HG03097 (cell line): ENCODE results near the gene PLEKHH1.
"Not testable (repeated sequence)": the region's sequence is repeated elsewhere in the genome, so short reads cannot be mapped to it uniquely, and the experiment has no call there.

Source experiments
- ATAC-seq: cut with Tn5 transposase; IDR thresholded peaks from one replicate; pipeline ENCODE4 v1.9.1; 2021; ENCODE audit not compliant: unreplicated experiment, low FRiP score

PLEKHH1 gene

DNA sequence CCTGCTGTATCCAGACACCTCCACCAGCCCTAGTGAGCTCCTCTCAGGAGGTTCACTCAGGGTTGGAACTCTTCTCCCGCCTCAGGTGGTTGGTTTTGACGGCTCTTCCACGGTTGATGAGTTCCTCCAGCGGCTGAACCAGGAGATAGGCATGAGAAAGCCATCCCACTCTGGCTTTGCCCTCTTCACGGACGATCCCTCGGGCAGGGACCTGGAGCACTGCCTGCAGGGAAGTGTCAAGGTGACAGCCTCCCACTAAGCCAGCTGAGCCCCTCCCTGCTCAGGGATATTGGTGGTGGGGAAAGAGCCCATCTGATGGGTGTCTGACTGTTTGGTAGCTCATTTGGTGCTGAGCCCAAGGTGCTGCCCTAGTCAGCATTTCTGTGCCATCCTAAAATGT is 46.5 kb downstream of the PLEKHH1 start:
- no peak for ATAC-seq

DNA sequence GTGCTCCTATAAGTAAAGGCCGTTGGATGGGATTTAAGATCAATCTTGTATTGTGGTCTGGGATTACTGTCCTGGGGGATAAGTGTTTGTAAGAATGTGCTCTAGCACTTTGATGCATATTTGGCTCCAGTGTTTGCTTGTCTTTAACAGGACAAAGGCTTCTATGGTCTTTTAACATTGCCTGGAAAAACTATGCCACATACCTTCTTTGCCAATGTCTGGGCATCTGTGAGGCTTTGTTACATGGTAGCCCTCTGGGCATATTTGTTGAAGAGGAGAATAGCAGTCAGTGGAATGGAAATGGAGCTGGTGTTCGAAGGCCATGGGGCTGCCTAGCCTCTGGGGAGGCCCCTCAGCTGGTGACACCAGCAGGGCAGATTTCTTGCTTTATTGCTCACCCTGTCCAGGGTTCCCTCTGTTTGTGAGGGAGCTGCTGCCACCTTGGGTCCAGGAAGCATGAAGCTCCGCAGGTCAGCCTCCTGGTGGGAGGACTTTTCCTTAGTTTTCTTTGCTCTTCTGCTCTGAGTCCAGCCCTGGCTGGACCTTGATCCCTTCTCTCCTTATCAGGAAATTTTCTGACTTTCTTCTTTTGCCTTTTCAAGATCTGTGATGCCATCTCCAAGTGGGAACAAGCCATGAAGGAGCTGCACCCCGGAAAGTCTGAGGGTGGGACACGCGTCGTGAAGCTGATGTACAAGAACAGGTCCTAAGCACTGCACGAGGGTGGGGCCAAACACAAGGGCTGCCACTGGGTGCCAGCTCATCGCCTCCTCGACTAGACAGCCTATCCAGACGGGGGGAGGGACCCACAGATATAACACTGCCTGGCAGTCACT is 47.5 kb downstream of the PLEKHH1 start:
- ATAC-seq = no peak

DNA sequence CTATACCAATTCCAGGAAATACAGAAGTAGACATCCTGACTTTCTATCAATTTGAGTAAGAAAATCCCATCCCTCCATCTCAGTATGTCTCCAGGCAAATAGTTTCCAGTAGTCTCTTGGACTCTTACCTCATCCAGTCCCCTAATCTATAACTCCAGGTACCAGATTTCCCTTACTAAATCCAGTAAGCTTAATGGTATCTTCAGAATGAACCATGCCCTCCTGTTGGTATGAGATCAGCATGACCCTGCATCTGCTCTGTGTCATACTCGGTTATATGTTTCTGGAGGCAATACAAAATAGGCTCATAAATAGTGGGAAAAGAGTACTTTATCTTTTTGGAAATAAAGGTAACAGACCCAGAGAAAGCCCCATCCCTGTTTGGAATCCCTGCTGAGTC is 48.6 kb downstream of the PLEKHH1 start:
- no peak for ATAC-seq

DNA sequence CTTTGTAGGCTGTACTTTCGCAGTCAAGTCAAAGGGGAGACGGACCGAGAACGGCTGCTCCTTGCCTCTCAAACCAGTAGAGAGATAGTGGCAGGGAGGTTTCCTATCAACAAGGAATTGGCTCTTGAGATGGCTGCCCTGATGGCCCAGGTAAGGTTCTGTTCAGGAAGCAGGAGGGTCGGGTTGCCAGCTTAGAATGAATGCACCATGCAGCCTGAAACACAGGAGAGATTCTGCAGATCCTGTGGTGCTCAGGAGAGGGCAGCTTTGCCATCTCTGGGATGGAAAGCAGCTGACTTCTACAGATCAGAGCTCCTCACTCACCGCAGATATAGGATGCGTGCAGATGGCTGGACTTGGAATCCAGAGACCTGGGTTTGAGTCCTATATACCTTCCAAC is 49.0 kb downstream of the PLEKHH1 start:
- no peak for ATAC-seq

DNA sequence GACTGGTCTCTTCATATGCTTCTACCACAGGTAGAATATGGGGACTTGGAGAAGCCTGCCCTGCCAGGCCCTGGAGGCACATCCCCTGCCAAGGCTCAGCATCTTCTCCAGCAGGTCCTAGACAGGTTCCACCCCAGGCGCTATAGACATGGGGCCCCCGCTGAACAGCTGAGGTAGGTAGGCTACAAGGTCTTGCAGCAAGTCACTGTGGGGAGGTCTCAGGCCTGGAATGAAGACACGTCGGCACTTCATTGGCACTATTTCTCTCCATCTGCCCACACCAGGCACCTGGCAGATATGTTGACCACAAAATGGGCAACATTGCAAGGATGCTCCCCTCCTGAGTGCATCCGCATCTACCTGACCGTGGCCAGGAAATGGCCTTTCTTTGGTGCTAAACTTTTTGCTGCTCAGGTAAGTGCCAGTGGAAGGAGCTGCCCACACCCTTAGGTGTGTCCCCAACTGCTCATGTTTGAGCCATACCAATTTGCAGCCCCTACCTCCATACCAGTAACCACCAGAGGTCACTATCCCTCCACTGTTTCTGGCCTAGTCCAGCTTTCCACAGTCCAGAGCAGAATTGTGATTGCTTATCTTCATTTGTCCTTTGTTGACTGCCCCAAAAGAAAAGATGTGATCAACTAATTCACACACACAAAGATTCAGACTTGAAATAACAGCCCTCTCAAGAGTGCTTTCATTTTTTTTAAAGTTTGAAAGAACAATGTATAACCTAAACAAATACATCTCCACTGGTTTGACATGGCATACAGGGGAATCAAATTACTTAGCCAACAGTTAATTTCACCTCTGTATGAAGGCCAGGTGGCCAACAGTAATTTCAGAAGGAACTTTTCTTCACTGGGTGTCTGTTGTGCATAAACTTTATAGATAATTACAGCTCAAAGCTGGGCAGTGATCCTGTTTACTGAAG is 50.9 kb downstream of the PLEKHH1 start:
- no peak for ATAC-seq

DNA sequence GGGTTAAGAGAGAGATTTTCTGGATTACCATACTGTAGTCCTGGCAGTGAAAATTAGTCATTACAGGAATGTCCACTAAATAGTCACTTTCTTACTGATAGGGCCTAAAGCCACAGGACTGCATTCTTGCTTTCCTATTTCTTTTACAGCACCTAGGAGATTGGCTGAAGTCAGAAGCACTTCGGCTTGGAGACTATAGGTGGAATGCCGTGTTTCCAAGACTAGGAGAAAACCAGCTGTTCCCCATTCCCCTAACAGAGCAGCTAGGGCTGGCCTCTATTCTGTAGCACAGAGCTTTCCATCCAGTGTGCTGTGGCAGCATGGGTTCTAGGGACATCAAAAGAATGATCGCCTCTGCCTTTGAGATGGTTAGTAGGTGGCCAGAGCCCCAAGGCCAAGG is 51.9 kb downstream of the PLEKHH1 start:
- ATAC-seq = no peak

DNA sequence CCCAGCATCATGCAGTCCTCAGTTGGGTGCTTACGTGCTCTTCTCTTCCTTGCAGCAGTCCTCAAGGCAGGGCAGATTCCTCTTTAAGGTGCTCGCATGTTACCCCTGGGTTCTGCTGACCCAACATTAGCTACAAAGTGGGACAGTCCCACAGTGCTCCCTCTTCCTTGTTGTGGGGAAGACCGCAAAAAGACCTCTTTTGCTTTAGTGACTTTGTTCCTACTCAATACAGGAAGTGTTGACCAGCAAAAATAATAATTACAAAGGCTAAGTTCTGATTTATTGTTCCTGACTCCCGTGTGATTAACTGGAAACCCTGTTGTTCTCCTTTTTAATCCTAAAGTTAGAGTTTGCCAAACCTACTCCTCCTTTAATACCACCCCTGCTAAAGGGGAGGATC is 53.3 kb downstream of the PLEKHH1 start:
- ATAC-seq = no peak

DNA sequence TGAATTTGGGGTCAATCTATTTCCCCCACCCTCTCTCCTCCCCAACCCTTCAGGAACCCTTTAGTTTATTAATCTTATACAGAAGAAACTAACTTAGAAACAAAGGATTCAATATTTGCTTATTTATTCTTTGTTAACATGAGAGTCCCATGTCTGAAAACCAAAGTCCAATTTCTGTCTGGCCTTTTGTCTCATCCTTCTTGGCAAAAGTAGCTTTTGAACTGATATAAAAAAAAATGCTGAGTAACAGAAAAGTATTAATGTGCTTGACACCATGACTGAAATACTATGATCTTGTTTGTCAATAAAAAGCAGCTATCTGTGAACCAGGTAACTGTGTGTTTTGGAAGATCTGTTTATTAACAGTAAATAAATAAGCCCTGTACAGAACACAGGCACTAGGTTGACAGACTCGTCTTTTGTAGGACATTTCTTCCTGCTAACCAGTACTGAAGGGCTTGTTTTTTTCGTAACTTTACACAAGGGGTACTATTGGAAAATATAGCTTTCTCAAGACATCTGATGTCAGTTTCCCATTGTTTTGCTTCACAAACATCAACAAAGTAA is 56.2 kb downstream of the PLEKHH1 start:
- no peak for ATAC-seq

DNA sequence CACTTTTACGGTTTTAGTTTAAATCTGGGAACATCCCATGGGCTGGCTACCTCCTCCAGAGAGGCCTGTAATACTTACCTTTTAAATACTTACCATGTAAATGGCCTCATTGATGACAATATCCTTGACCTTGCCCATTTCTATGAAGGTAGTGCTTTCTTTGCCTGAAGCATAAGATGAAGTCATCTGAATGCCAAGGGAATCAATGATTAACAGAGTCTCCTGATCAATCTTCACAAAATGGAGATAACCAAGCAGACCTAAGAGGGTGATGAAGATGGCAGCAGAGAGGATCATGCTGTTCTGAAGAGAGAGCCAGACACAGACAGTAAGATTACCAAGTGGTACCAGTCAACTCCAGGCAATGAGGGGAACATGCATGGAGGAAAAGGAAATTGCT is 60.6 kb downstream of the PLEKHH1 start:
- not testable (repeated sequence) for ATAC-seq

DNA sequence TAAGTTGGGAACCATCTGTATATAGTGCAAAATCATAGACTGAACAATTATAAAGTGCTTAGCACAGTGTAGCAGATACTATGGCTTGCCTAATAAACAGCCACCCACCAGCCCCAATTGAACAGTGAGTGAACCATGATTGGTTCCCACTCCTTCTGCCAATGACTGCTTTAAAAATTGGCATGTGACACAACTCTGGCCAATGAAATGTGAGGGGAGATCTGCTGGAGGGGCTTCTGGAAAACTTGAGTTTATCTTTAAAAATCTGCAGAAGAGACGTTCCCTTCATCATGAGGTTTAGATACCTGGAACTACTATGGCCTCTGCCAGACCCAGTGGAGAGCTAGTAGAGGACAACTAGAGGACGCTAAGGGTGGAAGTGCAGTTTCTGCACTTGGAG is 62.3 kb downstream of the PLEKHH1 start:
- no peak for ATAC-seq

DNA sequence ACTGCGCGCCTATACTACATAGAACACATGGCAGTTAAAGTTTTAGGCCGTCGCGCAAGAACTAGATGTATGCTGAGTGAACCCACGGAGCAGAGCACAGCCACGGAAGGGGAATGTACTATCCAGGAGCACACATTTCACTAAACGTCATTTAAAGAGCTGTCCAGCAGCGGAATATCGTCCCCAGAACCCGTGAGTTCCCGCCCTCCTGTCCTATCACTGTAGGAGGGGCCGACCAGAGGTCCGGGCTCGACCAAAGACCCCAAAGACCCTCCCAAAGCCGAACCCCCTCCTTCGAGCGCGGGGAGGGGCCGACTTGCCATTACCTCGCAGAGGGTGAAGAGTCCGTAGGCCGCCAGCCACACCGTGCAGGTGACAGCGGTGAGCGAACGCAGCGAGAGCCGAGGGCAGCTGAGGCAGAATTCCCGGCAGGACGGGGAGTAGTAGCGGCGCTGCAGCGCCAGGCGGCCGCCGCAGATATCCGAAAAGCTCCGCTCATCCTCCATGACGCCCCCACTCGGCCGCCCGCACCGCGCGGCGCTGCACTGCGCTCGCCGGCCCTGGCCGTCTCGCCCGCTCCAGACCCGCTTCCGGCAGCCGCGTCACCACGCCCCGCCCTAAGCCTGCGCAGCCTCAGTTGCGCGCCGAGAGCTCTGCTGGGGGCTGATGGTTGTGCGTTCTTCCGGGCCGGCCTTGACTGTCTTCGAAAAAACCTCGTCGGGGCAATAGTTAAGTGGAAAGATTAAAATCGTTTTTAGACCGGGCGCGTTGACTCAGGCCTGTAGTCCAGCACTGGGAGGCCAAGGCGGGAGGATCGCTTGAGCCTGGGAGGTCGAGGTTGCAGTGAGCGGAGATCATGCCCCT is 66.8 kb downstream of the PLEKHH1 start, which contains the start of gene PIGH:
Gene PIGH, minus strand, starts transcription at position 571 of the 864 bp plus-strand sequence. Its CDS starts 65 bp downstream, at position 506.
- ATAC-seq = peak; percentile 86

DNA sequence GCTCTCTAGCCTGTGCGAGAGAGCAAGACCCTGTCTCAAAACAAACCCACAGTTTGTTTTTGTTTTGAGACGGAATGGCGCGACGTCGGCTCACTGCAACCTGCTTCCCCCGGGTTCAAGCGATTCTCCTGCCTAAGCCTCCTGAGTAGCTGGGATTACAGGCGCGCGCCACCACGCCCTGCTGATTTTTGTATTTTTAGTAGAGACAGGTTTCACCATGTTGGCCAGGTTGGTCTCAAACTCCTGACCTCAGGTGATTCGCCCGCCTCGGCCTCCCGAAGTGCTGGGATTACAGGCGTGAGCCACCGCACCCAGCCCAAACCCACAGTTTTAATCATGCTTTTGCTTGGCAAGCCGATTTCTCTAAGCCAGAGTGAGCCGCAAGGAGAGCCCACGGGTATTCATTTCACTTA is 67.5 kb downstream of the PLEKHH1 start:
- ATAC-seq = peak; percentile 1

DNA sequence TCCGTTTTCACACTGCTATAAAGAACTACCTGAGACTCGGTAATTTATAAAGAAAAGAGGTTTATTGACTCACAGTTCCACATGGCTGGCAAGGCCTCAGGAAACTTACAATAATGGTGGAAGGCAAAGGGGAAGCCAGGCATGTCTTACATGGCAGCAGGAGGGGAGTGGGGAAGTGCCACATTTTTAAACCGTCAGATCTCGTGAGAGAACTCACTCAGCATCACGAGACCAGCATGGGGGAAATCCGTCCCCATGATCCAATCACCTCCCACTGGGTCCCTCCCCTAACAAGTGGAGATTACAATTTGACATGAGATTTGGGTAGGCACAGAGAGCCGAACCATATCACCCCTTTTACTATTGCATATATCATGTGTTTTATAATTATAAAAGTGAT is 69.0 kb downstream of the PLEKHH1 start:
- no peak for ATAC-seq

DNA sequence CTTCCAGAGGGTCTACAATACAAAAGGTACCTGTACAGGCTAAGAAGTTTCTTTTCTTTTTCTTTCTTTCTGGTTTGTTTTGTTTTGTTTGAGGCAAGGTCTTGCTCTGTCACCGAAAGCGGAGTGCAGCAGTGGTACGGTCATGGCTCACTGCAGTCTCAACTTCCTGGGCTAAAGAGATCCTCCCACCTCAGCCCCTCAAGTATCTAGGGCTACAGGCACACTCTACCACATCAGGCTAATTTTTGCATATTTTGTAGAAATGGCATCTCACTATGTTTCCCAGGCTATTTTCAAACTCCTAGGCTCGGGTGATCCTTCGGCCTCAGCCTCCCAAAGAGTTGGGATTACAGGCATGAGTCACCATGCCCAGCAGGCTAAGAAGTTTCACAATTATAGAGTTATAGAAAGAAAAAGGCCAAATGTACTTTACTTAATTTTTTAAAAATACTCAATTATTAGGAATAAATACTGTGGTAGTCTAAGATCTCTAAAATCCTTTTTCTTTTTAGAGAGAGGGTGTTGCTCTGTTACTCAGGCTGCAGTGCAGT is 70.0 kb downstream of the PLEKHH1 start:
- peak; percentile 60 for ATAC-seq

DNA sequence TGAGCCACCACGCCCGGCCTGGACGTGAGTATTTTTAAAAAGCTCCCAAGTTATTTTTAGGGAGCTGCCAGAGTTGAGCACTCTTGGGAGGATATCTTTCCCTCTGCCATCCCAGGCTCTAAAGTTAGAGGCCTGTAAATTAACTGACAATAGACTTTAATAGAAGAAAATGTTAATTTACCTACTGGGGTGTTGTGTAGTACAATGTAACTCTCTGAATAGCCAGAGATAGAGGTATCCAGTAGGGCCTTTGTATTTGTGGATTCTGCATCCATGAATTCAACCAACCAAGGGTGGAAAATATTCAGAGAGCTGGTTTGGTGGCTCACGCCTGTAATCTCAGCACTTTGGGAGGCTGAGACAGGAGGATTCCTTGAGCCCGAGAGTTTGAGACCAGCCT is 74.6 kb downstream of the PLEKHH1 start:
- ATAC-seq = no peak

DNA sequence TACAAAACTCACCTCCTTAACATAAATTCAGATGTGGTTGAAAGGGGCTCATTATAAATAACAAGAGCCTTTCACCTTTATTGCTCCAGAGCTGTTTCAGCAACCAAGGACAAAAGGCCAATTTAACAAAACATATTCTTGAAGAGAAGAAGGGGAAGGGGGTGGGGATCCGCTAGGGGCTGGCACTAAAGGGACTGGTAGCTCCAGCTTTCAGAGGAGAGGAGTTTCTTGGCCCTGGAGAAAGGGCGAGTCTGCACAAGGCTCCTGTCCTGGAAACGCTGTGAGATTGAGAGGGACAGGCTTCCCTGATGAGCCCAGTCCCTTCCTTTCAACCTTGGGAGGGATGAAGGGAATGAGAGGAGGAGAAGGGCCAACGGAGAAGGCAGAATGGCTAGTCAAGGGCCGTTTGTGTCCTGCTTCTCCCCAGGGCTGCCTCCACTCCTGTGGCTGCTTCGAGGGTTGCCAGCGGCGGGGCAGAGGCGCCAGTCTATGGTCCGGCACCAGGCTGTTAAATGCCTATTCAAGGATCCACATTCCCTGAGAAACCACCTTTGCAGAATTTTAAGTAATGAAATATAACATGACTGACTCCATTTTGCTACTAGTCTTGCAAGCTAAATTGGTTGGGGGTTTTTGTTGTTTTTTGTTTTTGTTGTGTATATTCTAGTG is 76.7 kb downstream of the PLEKHH1 start:
- ATAC-seq = no peak

DNA sequence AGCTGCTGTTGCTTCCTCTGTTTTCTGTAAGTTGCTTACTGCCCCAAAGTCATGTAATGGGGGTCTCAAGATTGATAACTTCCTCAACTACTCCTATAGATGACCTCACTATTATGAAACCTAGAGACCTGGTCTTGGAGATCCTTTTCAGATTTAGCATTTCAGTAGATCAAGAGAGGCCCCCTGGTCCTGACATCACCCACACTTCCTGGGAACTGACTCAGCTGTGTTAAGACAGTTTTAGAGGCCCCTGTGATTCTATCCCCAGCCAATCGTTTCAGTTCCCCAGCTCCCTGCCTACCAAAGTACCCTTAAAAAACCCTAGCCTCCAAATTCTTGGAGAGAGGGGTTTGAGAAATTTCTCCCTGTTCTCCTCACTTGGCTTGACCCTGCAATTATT is 77.4 kb downstream of the PLEKHH1 start:
- no peak for ATAC-seq

DNA sequence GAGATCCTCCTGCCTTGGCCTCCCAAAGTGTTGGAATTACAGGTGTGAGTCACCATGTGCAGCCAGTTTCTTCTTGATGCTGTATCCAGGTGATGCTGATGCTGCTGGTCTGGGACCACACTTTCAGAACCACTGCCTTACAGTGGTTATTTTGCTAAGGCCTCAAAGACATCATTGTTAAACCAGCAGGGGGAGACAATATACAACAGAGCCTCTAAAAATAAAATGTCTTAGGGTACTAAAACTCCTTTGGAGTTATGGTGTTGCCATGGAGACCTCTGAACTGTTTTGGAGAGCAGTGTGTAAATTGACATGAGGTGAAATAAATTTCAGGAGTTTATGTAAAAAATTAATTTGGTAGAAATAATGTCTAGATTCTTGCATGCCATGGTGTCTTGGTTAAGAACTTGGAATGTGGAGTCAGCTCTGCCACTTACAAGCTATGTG is 85.5 kb downstream of the PLEKHH1 start:
- no peak for ATAC-seq

DNA sequence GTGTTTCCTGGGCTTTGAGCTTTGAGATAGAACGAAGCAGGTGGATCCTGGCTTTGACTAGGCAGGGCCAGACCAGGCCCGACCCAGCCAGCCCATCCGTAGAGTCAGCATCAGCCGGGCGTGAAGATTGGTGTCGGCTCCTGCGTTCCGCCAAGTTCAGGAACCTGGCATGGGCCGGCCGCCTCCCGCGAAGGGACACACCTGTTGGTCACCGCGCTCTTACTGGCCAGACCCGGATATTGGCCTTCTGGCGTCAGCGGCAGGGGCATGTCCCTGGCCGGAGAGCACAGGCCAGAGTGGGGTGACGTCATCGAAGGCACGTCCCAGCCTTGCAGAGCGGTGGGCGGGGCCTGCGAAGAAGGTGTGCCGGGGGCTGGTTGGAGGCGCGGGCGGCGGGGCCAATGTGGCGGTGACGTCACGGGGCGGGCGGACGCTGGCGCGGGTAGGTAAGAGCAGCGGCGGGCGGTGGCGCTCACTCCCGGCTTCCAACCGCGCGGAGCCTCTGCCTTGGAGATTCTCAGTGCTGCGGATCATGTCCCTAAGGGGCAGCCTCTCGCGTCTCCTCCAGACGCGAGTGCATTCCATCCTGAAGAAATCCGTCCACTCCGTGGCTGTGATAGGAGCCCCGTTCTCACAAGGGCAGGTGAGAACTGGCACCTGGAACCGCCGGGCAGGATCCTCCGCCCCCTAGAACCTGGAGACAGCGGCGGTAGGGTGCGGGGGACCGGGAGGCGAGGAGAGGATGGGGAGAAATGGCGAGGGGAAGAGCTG is 86.5 kb downstream of the PLEKHH1 start, which contains the start of gene ARG2:
Gene ARG2, plus strand, starts transcription at position 475 of the 771 bp plus-strand sequence. Its CDS starts 58 bp downstream, at position 533.
- ATAC-seq = peak; percentile 87
